Endometrium (tissue), 2 donors: ENCODE data around the gene TBL2.
"Not testable (repeated sequence)": the region's sequence is repeated elsewhere in the genome, so short reads cannot be mapped to it uniquely, and the experiment has no call there.

Source experiments
- FAIRE-seq: peaks from 2 replicates; lab custom pipeline; 2012; peaks lifted over from hg19 to GRCh38; lab: Jason Lieb, UNC
- donor health status: control.
- donor health status: control.

The TBL2 gene

GRCh38 chr7:73606801-73607691 lies 28.7 kb upstream of the TBL2 start:
- FAIRE-seq: no peak

GRCh38 chr7:73605601-73606220 lies 27.3 kb upstream of the TBL2 start:
- FAIRE-seq: no peak

GRCh38 chr7:73602721-73603651 lies 24.6 kb upstream of the TBL2 start:
- FAIRE-seq: no peak

- FAIRE-seq: no peak
Measured at GRCh38 chr7:73599916-73600315, 21.5 kb upstream of the TBL2 start.

GRCh38 chr7:73599151-73599882 lies 20.9 kb upstream of the TBL2 start:
- no peak for FAIRE-seq

GRCh38 chr7:73597978-73598782 lies 19.8 kb upstream of the TBL2 start:
- no peak for FAIRE-seq

- no peak for FAIRE-seq
Measured at GRCh38 chr7:73596191-73597065, 18.0 kb upstream of the TBL2 start.

- no peak for FAIRE-seq
Measured at GRCh38 chr7:73595358-73595757, 17.0 kb upstream of the TBL2 start.

GRCh38 chr7:73593207-73594045 lies 15.0 kb upstream of the TBL2 start:
- FAIRE-seq: no peak

GRCh38 chr7:73586911-73587310 lies 8.5 kb upstream of the TBL2 start:
- no peak for FAIRE-seq

- no peak for FAIRE-seq
Measured at GRCh38 chr7:73585196-73585595, 6.8 kb upstream of the TBL2 start.

- FAIRE-seq: no peak
Measured at GRCh38 chr7:73582664-73583202, 4.4 kb upstream of the TBL2 start.

- not testable (repeated sequence) for FAIRE-seq
Measured at GRCh38 chr7:73581006-73581405, 2.6 kb upstream of the TBL2 start.

- FAIRE-seq: no peak
Measured at GRCh38 chr7:73577627-73578341, 595 bp downstream of the TBL2 start.

- no peak for FAIRE-seq
Measured at GRCh38 chr7:73573791-73574190, 4.6 kb downstream of the TBL2 start.

- no peak for FAIRE-seq
Measured at GRCh38 chr7:73573276-73573675, 5.1 kb downstream of the TBL2 start.

- no peak for FAIRE-seq
Measured at GRCh38 chr7:73572767-73573186, 5.6 kb downstream of the TBL2 start.

GRCh38 chr7:73570977-73571376 lies 7.4 kb downstream of the TBL2 start:
- no peak for FAIRE-seq
